C4-2B (cell line): ENCODE measurements around the gene MALRD1.

Experiments
- ZFX ChIP-seq: fragments of 450-650 bp; IDR thresholded peaks from 2 replicates; pipeline ENCODE4 v1.6.1; 2017
- TF ChIP-seq, protein P1 (sequence below): fragments of 450-650 bp; conservative IDR thresholded peaks from 2 replicates; pipeline ENCODE4 v1.5.1; 2017; ENCODE audit warnings: mild to moderate bottlenecking

DNA sequence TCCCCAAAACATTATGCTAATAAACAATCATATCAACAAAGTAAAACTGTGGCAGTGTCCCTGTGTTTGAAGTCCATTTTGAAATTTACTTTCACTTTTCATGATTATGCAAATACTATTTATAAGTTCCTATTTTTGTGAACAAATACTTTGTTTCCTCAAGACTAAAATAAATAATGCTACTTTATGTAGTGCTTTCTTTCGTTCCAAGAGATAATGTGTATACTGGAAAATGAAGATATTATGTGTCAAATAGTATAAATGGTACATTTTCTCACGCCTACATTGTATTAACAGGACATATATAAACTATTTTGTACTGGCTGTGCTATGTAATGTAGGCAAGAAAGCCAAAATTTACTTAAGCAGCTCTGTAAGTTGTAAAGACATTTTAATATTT, 136.3 kb downstream of the MALRD1 start:
- TF ChIP-seq, protein P1, sequence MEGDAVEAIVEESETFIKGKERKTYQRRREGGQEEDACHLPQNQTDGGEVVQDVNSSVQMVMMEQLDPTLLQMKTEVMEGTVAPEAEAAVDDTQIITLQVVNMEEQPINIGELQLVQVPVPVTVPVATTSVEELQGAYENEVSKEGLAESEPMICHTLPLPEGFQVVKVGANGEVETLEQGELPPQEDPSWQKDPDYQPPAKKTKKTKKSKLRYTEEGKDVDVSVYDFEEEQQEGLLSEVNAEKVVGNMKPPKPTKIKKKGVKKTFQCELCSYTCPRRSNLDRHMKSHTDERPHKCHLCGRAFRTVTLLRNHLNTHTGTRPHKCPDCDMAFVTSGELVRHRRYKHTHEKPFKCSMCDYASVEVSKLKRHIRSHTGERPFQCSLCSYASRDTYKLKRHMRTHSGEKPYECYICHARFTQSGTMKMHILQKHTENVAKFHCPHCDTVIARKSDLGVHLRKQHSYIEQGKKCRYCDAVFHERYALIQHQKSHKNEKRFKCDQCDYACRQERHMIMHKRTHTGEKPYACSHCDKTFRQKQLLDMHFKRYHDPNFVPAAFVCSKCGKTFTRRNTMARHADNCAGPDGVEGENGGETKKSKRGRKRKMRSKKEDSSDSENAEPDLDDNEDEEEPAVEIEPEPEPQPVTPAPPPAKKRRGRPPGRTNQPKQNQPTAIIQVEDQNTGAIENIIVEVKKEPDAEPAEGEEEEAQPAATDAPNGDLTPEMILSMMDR = no peak
- no peak for TF ChIP-seq ZFX
